Measurements from ENCODE around the gene GAL3ST3.

The GAL3ST3 gene

DNA sequence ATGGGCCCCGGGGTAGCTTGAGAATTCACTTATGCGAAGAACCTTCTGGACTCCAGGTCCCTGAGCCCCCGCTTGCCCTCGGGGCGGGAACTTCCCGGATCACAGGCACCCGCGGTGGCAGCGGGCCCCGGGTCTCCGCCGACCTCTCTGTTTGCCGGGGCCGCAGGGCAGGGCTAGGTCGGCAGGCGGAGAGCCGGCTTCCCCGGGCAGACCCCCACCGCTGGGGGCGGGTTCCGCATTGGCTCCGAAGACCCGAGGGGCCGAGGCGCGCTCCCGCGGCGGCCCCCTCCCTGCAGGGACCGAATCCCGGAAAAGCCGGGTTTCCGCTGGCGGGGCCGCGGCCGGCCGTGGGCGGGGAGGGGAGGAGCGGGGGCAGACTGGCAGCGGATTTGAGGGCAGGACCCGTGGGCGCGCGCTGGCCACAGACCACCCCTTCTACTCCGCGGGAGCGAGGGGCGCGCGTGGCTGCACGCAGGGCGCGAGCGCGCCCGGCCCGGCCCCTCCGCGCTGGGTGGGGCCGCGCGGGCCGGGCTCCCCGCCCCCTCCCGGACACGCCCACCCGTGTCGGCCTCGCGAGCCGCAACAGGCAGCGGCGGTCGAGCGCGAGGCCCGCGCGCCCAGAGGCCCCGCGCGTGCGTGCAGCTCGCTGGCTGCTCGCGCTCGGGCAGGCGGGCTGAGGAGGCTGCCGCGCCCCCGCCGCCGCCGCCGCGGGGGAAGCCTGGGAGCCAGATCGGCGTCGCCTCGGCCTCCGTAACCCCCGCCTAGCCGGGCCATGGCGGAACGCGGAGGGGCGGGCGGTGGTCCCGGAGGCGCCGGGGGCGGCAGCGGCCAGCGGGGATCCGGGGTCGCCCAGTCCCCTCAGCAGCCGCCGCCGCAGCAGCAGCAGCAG lies 21.0 kb upstream of the GAL3ST3 start, which contains the start of gene PACS1:
TSS of gene PACS1 (plus strand) at position 558 of the 889 bp plus-strand sequence. CDS start at position 773, 215 bp downstream.
- no peak for DNase-seq (ENCODE audit: low read depth)

DNA sequence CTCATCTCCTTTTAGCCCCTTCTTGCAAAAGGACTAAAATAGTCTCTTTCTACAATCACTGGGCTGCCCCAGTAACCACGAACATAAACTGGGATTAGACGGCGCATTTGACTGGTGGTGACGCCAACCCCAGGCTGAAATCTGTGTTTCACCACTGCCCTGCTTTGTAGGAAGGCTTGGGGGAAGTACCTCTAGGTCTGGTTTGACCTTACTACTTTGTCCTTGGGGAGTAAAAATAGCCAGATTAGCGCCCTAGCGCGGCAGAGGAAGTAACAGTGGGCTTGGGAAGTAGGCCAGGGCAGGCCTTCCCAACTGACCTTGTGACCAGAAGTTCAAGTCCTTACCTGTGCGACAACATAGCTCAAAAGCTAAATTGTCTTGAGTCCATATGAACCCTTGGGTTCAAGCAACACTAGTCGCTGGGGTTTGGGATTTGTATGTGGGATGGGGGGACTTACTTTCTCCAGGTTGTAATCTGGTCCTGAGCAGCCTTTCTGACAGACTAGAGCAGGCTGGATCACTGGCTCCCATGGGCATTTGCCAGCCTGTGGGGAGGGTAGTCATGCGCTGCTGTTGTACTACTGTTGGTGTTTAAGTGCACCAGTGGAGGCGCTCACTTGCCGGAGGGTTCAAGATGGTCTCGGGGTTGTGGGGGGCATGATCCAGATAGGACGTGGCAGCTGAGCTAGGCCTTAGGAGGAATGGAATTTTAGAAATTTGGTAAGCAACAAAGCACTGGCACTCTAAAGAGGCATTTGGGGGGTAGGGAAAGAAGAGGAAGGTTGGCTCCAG lies 20.2 kb upstream of the GAL3ST3 start:
- peak; percentile 63 for DNase-seq (ENCODE audit: low read depth)

DNA sequence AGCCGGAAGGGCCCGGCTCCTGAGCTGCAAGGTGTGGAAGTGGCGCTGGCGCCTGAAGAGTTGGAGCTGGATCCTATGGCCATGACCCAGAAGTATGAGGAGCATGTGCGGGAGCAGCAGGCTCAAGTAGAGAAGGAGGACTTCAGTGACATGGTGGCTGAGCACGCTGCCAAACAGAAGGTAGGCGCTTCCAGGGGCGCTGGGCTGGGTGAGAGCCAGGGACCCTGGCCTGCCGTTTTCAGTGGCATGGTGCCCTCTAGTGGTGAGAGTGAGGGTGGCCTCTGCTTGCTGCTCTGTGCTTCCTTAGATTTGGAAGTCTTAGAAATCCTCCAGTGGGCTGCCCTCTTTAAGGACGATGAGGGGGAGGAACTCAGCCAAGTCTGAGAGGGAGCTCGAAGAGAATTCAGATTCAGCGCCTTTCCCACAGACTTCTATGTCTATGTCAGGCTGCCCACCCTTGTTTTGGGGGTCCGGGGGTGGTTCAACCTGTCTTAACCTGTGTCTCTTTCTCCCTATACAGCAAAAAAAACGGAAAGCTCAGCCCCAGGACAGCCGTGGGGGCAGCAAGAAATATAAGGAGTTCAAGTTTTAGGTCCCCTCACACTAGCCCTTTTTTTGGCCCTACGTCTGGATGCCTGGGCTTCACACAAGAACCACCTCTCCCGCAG lies 19.3 kb upstream of the GAL3ST3 start:
- DNase-seq (ENCODE audit: low read depth): no peak

GRCh38 chr11:66067640-66068039 lies 18.7 kb upstream of the GAL3ST3 start:
- no peak for DNase-seq (ENCODE audit: low read depth)

GRCh38 chr11:66066751-66067150 lies 17.8 kb upstream of the GAL3ST3 start:
- DNase-seq (ENCODE audit: low read depth): no peak

GRCh38 chr11:66064571-66064970 lies 15.6 kb upstream of the GAL3ST3 start:
- no peak for DNase-seq (ENCODE audit: low read depth)

GRCh38 chr11:66063900-66064299 lies 14.9 kb upstream of the GAL3ST3 start:
- DNase-seq (ENCODE audit: low read depth): no peak

DNA sequence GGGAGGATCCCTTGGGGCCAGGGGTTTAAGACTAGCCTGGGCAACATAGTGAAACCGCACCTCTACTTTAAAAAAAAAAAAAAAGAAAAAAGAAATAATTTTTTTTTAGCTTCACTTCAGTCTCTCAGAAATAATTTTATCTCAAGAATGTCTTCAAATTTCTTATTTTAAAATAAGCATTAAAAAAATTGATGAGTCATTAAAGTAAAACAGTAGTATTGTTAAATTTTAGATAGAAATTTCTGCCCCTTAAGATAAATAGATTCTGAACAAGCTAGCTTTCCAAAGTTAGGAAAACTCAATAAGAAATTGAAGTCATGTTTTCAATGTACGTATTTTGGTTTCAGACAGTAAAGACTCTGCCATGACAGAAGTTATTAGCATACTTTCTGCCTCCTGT lies 13.4 kb upstream of the GAL3ST3 start:
- no peak for DNase-seq (ENCODE audit: low read depth)

GRCh38 chr11:66061268-66061667 lies 12.3 kb upstream of the GAL3ST3 start:
- DNase-seq (ENCODE audit: low read depth): no peak

DNA sequence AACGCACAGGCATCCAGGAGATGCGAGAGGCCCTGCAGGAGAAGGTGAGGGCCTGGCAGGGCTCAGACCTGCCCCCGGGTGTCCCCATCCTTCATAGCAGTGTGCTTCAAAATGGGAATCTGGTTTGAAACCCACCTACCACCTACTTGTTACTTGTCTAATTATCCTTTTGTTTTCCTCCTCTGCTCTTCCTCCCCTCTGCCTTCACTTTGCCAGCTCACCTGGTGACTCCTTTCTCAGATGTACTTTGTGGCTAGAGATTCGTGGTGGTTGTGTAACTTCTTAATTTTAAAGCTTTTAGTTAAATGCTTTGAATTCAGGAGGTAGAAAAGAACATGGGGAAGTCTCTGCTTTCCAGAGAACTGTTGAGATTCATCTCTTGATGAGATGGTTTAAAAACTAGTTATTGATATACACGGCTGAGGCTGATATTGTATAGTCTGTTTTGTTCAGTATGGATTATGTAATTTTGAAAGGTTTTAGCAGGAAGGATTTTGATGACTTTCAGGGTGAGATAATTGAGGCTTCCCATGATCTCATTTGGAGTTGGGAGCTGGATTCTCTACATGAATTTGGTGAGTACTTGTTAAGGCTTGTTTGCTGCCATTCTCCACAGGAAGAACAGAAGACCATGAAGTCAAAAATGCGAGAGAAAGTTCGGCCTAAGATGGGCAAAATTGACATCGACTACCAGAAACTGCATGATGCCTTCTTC lies 11.2 kb upstream of the GAL3ST3 start:
- no peak for DNase-seq (ENCODE audit: low read depth)

- no peak for DNase-seq (ENCODE audit: low read depth)
Observed at GRCh38 chr11:66056501-66056900, 7.5 kb upstream of the GAL3ST3 start.

GRCh38 chr11:66055021-66055420 lies 6.1 kb upstream of the GAL3ST3 start:
- DNase-seq (ENCODE audit: low read depth): no peak

GRCh38 chr11:66052664-66052982 lies 3.7 kb upstream of the GAL3ST3 start:
- no peak for DNase-seq (ENCODE audit: low read depth)

GRCh38 chr11:66051766-66052663 lies 3.1 kb upstream of the GAL3ST3 start, which contains the start of gene SF3B2:
Gene SF3B2 (plus strand): TSS chr11:66052364. CDS start chr11:66052385, 21 bp downstream.
- DNase-seq (ENCODE audit: low read depth): peak; percentile 86

GRCh38 chr11:66051371-66051765 lies 2.4 kb upstream of the GAL3ST3 start:
- DNase-seq (ENCODE audit: low read depth): no peak

DNA sequence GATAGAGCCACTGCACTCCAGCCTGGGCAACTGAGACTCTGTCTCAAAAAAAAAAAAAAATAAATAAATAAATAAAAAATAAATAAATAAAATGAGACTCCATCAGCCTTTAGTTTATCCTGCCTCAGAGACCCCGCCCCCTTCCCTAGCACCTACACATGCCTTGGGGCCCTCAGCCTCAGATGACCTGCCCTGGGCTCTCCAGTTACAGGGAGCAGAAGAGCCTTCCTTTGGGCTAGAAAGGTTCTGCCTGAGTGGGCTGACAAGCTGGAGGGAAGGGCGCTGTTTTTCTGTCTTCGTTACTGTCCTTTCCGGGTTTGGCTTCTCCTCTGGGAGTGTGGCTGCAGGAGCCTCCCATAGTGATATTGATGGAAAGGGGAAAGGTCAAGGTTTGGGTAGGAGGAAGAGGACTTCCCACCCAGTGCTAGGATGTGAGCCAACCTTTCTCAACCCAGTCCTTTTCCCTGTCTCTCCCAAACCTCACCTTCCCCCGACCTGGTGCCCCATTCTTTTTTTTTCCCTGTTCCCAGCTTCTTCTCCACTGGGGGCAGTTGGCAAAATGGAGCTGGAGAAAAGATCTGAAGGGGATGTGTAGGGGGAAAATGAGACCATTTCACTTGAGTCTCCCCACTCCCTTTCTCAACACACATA lies 1.7 kb upstream of the GAL3ST3 start:
- DNase-seq (ENCODE audit: low read depth): no peak

DNA sequence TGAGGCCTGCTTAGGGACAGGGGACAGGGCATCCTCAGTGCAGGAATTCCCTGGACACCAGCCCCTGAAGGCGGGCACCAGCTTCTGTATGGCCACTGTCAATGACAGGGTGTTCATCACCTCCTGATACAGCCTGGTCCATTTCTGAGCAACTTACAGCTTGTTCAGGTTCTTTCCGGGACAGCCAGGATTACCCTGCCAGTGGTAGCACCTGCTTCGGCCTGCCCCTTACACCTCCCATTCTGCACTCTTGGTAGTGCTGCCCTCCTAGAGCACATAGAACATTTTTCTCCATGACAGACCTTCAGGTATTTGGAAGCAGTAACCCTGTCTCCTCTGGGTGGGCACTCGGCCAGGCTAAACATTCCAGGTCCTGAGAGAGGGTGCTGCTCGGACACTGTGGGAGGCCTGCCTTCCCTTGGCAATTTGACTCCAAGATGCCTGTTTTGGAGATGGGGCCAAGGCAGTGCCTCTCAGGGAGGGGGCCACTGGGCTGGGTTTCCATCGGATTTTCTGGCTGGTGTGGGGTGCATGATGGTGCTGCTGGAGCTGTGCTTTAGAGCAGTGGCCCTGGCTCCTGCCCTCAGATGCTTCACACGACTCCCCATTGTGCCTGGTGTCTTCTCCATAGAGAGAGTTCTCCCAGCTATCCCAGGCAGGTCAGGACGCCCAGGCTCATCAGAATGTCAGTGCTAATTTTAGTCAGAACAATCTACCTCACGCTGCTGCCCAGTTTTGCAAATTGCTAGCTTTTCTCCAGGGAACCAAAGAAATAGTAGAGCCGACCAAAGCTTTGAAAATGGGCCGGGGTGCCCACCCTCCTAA lies 1.2 kb downstream of the GAL3ST3 start:
- no peak for DNase-seq (ENCODE audit: low read depth)

GRCh38 chr11:66046901-66047300 lies 2.1 kb downstream of the GAL3ST3 start:
- no peak for DNase-seq (ENCODE audit: low read depth)

DNA sequence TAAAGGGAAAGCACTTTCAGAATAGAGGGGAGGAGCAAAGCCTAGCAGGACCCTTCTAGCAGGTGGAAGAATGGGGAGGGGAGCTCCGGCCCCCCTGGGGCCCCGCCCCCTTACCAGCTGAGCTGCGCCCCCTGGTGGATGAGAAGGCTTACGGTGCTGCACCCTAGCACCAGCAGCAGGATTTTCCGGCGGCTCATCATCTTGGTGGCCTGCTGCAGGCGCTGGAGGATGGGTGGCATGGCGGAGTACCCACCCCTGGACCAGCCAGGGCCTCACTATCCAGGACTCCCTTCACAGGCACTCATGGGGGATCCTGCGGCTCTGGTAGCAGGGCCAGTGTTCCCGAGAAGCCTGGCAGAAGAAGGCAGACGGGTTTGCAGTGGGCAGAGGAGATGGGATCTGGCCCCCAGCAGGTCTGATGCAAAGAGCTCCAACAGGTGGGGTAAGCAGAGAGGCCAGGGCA lies 3.8 kb downstream of the GAL3ST3 start:
- DNase-seq (ENCODE audit: low read depth): no peak
